ENCODE measurements around the gene IMMP2L.

DNA sequence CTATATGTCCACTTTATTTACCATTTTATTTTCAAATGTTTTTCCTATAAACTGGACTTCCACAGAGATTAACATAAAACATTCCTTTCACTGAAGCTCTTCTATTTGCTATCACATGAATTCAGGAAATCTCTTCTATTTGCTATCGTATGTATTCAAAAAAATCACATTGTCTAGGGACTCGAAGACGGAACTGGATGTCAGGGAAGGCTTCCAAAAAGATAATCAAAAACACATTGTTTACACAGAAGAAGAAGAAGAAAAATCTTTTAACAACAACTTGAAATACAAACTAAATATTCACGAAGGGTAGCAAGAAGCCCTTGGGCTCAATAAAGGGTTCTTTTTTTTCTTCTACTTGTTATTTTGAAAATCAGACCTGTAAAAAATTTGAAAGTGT lies 897.5 kb downstream of the IMMP2L start:
- TF ChIP-seq, protein P1, sequence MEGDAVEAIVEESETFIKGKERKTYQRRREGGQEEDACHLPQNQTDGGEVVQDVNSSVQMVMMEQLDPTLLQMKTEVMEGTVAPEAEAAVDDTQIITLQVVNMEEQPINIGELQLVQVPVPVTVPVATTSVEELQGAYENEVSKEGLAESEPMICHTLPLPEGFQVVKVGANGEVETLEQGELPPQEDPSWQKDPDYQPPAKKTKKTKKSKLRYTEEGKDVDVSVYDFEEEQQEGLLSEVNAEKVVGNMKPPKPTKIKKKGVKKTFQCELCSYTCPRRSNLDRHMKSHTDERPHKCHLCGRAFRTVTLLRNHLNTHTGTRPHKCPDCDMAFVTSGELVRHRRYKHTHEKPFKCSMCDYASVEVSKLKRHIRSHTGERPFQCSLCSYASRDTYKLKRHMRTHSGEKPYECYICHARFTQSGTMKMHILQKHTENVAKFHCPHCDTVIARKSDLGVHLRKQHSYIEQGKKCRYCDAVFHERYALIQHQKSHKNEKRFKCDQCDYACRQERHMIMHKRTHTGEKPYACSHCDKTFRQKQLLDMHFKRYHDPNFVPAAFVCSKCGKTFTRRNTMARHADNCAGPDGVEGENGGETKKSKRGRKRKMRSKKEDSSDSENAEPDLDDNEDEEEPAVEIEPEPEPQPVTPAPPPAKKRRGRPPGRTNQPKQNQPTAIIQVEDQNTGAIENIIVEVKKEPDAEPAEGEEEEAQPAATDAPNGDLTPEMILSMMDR (IDR thresholded peaks at IDR 0.05), result no peak
- TF ChIP-seq EP300 (IDR thresholded peaks at IDR 0.05), result no peak

All from esophagus muscularis mucosa (tissue), 3 donors.